ENCODE data around the gene ZFP1.
"Not testable (repeated sequence)": the region's sequence is repeated elsewhere in the genome, so short reads cannot be mapped to it uniquely, and the experiment has no call there.

ZFP1 gene

DNA sequence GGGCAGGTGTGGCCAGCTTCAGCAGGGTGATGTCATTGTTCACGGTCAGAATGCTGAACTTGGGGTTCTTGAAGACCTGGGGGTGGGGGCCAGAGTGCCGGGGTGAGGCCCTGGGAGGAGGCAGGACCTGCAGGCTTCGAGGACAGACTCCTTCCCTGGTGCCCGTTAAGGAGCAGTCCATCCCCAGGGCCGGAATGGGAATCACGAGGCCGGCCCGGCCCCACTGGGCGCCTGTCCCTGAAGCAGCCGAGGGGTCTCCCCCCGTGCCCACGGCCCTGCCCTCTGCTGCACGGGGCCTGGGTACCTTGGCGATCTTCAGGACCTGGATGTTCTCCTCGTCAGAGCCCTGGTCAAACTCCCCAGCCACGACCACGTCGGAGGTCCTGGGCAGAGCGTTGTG, 57.1 kb downstream of the ZFP1 start:
- DNase-seq, result not testable (repeated sequence)

DNA sequence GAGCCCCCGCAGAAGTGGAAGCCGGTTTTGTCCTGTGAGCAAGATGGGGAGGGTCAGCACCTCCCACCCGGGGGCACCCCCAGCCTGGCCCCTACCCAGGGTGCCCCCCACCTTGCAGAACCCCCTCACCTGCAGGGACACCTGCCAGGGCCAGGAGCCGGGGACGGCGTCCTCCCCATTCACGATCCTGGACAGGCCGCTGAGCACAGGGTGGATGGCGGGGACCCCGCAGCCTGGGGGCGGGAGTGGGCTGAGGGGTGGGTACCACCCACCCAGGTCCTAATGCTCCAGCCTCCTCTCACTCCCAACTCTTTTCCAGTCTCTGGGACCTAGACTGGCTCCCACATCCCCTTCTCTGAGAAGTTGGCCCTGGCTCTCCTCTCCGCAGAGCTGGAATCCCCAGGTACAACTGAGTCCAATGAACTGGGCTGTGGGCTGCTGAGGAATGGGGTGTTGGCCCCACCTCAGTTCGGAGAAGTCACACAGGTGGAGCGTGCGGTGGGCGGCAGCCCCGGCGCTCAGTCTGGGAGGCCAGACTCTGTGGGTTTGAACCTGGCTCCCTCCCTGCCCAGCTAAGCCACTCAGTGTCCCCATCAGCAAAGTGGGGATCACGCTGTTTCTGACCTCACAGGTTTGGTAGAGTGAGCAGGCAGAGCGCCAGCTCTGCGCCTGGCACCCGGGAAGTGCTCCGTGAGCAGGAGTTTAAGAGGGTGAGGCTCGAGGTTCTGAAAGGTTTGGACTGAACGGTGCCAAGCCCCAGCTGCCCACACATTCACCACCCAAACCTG, 57.8 kb downstream of the ZFP1 start:
- not testable (repeated sequence) for DNase-seq

DNA sequence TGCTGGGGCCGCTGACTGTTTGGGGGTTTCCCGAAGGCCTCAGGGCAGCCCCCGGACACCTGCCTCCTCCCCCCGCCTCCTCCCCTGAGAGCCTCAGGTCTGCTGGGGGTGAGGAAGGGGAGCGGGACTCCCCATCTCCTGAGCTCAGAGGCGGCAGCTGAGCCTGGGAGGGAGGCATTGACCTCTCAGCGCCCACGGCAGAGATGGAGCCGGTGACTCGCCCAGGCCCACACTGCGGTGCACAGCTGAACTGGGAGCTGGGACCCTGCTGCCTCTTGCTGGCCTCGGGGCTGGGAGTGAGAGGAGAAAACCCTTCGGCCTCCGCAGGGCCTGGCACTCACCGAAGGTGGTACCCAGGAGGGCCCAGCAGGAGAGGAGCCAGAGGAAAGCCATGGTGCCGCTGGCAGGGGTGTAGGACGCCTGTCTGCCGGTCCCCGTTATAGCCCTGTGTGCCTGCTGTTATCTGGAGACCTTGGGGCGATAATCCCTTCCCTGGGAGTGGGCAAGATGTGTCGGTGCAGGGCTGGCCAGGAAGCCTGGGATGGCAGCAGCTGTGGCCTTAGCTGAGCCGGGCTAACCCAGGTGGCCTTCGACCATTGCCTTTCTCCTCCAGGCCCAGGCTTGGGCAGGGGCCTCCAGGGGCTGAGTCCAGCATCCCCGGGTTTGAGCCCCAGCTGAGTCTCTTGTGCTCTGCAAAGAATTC, 58.6 kb downstream of the ZFP1 start, which contains the start of gene CTRB2:
TSS of gene CTRB2 (minus strand) at position 413 of the 703 bp plus-strand sequence. CDS start at position 393, 20 bp downstream.
- DNase-seq, result no peak

DNA sequence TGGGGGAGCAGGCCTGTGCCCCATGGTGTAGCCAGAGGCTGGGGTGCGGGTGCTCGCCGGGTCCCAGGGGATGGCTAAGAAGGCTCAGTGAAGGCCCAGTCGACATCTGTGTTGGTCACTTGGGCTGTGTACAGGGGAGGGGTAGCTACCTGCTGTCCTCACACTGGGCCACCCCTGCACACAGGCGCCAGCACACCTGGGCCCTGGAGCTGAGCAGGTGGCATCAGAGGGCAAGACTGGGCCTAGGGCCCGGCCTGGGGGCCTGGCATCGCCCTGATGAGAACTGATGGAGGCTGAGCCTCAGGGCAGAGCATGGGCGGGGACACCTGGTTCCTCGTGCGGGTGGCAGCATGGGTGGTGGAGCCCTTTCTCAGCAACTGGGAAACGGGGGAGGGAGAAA, 59.5 kb downstream of the ZFP1 start:
- no peak for DNase-seq

DNA sequence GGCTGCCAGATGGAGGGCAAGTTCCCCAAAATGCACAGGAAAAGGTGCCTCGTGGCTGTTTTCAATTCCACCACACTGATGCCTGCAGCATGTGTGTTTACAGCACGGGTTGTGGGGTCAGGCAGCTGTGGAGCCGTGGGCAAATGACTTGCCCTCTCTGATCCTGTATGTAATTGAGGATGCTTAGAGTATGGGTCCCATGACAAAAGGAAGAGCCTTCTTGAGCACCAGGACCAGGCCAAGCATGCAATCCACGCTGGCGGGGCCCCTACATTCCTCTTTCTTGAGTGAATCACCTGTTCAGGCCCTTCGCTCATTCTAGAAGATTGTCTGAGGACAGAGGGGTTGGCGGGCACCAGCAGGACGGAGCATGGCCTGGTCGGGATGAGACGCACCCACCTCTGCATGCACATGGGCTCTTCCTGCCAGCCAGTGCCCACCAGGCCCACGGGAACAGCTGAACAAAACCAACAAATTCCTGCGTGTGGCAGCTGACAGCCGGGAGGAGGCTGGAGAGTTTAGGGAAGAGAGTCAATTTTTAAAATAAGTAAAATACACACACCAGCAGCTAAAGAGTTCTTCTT, 60.0 kb downstream of the ZFP1 start:
- DNase-seq, result no peak

DNA sequence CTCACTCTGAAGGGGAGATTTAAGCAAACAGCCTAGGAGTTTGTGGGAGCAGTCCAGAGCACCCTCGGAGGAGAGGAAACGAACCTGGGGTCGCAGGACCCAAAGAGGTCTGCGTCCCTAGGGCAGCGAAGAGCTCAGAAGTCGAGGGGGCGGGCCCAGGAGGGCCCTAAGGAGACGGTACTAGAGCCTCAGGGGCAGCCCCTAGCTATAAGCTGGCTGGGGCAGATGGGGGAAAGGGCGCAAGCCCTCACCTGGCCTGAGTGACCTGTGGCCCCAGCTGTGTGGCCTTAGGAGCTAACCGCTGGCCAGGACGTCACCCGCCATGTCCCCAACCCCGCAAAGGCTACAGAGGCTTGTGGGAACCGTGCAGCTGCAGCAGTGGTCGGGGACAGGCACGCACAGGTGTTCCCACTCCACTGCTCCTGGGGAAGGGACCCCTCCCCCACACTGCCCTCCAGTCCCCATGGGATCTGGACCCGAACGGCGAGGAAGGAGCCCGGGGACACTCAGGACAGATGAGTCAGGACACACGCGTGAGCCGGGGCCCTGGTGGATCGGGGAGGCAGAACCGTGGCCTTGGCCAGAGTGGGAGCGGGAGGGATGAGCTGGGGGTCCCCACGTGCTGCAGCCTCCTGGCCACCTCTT, 60.7 kb downstream of the ZFP1 start:
- DNase-seq, result no peak

DNA sequence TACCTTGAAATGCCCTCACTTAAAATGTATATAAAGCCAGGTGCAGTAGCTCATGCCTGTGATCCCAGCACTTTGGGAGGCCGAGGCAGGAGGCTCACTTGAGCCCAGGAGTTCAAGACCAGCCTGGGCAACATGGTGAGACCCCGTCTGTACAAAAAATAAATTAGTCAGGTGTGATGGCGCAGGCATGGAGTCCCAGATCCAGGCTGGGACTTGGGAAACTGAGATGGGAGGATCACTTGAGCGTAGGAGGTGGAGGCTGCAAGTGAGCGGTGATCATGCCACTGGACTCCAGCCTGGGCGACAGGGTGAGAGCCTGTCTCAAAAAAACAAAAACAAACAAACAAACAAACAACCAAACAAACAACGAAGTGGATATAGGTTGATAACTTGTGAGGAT, 61.2 kb downstream of the ZFP1 start:
- not testable (repeated sequence) for DNase-seq

DNA sequence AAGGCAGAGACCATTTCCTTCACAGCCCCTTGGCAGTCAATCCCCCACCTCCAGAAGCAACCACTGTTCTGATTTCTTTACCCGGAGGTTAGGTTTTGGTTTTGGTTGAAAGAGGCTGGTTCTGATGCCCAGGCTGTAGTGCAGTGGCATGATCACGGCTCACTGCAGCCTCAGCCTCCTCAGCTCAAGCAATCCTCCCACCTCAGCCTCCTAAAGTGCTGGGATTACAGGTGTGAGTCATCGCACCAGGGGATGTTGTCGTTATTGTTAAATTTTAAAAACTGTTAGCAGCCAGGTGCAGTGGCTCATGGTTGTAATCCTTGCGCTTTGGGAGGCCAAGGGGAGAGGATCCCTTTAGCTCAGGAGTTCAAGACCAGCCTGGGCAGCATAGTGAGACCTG, 61.6 kb downstream of the ZFP1 start:
- no peak for DNase-seq

DNA sequence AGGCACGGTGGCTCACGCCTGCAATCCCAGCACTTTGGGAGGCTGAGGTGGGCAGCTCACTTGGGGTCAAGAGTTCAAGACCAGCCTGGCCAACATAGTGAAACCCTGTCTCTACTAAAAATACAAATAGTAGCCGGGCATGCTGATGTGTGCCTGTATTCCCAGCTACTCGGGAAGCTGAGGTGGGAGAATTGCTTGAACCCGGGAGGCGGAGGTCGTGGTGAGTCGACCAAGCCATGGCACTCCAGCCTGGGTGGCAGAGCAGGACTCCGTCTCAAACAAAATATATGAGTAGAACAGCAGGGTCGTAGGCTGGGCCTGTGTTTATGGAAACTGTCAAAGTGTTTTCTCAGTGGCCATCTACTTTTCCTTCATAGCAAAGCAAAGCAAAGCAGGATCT, 63.0 kb downstream of the ZFP1 start:
- DNase-seq, result not testable (repeated sequence)

DNA sequence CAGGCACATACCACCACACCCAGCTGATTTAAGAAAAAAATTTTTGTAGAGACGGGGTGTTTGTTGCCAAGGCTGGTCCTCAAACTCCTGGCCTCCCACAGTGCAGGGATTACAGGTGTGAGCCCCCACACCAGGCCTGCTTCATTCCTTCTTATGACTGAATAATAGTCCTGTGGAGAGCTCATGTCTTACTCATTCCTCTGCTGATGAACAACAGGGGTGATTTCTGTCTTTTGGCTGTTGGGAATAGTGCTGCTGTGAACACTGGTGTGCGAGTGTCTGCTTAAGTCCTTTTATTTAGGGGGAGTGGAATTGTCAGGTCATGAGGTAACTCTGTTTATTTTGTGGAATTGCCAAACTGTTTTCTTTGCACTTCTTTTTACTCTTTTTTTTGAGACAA, 67.8 kb downstream of the ZFP1 start:
- no peak for DNase-seq

DNA sequence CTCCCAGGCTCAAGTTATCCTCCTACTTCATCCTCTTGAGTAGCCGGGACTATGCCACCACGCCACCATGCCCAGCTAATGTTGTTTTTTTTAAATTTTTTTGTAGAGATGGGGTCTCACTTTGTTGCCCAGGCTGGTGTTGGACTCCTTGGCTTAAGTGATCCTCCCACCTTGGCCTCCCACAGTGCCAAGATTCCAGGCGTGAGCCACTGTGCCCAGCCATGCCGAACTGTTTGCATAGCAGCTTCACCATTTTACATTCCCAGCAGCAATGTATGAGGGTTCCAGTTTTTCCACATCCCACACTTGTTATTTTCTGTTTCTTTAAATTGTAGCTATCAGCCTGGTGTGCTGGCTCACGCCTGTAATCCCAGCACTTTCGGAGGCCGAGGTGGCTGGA, 68.3 kb downstream of the ZFP1 start:
- DNase-seq, result no peak

DNA sequence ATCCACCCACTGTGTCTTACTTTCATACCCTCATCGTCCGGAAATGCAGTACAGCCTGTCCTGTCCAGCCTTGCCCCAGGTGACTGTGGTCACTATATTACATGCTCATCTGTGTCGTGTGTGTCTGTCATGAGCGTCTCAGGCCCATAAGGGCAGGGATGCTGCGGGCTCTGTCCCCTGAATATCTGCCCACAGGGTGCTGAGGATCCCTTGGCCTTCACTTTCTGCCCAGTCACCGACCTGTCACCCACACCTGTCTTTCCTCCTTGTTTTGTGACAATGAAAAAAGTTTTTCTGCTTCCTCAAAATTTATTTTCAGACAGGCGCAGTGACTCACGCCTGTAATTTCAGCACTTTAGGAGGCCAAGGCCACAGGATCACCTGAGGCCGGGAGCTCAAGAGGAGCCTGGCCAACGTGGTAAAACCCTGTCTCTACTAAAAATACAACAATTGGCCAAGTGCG, 69.1 kb downstream of the ZFP1 start:
- no peak for DNase-seq

DNA sequence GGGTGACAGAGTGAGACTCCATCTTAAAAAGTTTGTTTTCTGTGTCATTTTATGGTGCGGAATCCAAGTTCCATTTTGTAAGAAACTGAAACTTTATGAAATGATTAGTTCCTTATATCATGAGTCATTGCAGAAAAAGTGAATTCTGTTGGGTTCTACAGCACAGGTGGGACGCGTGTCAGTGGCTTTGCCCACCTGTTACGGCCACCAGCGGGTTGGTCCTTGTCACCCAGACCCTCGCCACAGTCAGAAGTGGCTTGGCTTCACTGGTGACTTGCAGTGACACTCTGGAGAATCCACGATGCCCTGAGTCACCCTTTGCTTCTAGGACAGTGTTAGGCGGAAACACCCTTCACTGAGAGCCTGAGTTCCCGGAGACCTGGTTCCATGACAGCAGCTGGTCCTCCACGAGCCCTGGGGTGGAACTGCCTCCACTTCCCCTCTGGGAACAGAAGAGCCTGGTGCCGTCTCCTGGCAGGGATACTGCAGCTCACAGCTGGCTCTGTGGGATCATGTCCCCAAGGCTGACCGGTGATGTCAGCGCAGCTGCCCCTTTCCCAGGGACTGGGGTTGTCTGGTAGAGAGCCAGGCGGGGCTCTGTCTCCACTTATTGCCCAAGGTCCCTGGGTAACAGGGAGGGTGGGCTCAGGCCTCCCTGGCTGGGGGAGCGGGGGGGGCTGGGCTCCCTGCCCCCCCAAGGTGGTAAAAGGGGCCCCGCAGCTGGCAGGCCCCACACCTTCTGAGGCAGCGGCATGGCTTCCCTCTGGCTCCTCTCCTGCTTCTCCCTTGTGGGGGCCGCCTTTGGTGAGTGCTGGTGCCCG, 70.1 kb downstream of the ZFP1 start, which contains the start of gene CTRB1:
TSS of gene CTRB1 (plus strand) at position 733 of the 821 bp plus-strand sequence. CDS start at position 753, 20 bp downstream.
- no peak for DNase-seq

DNA sequence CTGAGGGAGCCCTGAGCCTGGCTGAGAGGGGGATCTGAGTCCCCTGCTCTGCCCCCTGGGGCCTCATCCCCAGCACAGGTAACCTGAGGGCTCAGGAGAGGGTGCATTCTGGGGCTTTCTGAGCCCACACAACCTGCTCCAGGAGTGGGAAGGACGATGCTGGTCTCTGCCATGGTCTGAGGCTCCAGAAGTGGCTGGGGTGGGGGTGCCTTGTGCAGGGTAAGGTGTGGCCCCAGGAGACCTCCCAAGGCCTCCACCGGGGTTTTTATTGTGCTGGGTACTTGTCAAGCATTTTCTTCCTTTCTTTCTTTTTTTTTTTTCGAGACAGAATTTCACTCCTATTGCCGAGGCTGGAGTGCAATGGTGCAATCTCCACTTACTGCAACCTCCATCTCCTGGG, 70.8 kb downstream of the ZFP1 start:
- no peak for DNase-seq

DNA sequence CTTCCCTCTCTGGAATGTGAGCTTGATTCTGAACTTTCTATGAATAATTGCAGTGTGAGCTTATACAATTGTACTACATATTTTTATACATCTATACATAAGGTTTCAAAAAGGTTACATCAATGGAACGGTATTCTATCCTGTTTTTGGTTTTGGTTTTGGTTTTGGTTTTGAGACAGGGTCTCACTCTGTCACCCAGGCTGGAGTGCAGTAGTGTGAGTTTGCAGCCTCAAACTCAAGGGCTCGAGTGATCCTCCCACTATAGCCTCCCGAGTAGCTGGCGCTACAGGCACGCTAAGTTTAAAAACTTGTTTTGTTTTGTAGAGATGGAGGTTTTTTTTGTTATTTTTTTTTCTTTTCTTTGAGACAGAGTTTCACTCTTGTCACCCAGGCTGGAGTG, 71.5 kb downstream of the ZFP1 start:
- DNase-seq, result no peak
